ENCODE results near the gene MAGEB1. TPM values are rescaled to one million over a fixed set of nuclear protein-coding genes. Genes with fewer than 3 reads are reported as not detected.

The MAGEB1 gene
- total RNA-seq, 1 experiment from 2014 or later, result 0.22 TPM

DNA sequence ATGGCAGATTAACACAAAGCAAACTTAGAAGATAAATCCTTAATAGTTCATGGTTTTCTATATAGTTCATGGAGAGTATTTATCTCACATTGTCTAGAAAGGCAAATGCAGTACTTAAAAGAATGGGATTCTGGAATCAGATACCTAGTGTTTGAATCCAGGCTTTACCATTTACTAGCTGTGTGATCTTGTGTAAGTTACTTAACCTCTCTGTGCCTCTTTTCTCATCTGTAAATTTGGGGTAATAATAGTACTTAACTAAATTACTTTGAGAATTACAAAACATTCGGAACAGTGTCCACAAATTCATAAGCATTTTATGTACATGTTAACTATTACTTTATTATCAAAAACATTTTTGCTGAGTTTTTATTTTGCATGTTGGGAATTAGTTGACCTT is 15.8 kb downstream of the MAGEB1 start:
- no peaks in the 10 kb centered on the region for H3K36me3 Mint-ChIP-seq
- H3K4me3 Mint-ChIP-seq, result no peak overlapping the region
- ChIA-PET CTCF (no interaction called here), POLR2A (no interaction called here)
- no peaks in the 10 kb centered on the region for H3K27me3 Mint-ChIP-seq (ENCODE audit: low read depth)
- ATAC-seq (no peak), DNase-seq (ENCODE audit: low spot score) (no peak)
- TF ChIP-seq HMGA2 (CRISPR knock-in tag; IDR thresholded peaks at IDR 0.05) (no peak), JUN (CRISPR knock-in tag; IDR thresholded peaks at IDR 0.05) (no peak), SP1 (CRISPR knock-in tag; conservative IDR thresholded peaks at IDR 0.05) (no peak), E2F4 (CRISPR knock-in tag; IDR thresholded peaks at IDR 0.05; ENCODE audit: borderline replicate concordance, low read depth) (no peak), NR3C1 (CRISPR knock-in tag; conservative IDR thresholded peaks at IDR 0.05; ENCODE audit: low read depth) (no peak), FOXP1 (CRISPR knock-in tag; IDR thresholded peaks at IDR 0.05; ENCODE audit: borderline replicate concordance) (no peak)
- no peaks in the 10 kb centered on the region for H3K4me1 Mint-ChIP-seq
- H3K27ac Mint-ChIP-seq, result no peak overlapping the region
- peaks cover 4% of the 10 kb centered on the region; the same call in 1 of the 2 replicates for H3K9me3 Mint-ChIP-seq

DNA sequence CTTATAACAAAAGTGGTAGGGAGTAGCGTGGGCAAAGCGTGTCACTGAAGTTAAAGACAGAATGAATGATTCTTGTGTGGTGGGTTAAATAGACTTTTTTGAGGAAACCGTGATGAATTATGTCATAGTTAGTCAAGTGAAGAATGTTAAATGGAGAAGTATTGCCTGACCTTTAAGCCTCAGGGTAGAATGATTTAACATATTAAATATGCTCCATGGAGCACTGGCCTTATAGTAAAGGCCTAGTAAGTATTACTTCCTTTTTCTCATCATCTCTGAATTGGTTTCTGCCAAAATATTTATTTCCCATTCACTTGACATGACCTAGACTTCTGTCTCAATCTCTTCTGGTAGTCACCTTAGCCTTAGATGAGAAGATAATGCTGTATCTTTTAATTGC is 23.7 kb downstream of the MAGEB1 start:
- Mint-ChIP-seq H3K4me1 (peaks cover 2% of the 10 kb centered on the region; the same call in 1 of the 2 replicates), H3K36me3 (no peaks in the 10 kb centered on the region), H3K4me3 (no peak overlapping the region), H3K9me3 (peaks cover 10% of the 10 kb centered on the region), H3K27ac (no peak overlapping the region), H3K27me3 (ENCODE audit: low read depth) (no peaks in the 10 kb centered on the region; the same call in 1 of the 2 replicates)
- TF ChIP-seq CREM (CRISPR knock-in tag; IDR thresholded peaks at IDR 0.05) (no peak), GRHL2 (CRISPR knock-in tag; IDR thresholded peaks at IDR 0.05; ENCODE audit: insufficient replicate concordance, severe bottlenecking) (no peak), FOXJ3 (CRISPR knock-in tag; IDR thresholded peaks at IDR 0.05; ENCODE audit: borderline replicate concordance) (no peak), JAZF1 (CRISPR knock-in tag; IDR thresholded peaks at IDR 0.05) (no peak), GTF2I (CRISPR knock-in tag; conservative IDR thresholded peaks at IDR 0.05) (no peak), E2F4 (CRISPR knock-in tag; IDR thresholded peaks at IDR 0.05; ENCODE audit: borderline replicate concordance, low read depth) (no peak), ZBTB21 (CRISPR knock-in tag; IDR thresholded peaks at IDR 0.05; ENCODE audit: borderline replicate concordance) (no peak), SP1 (CRISPR knock-in tag; conservative IDR thresholded peaks at IDR 0.05) (no peak), TP53 (CRISPR knock-in tag; IDR thresholded peaks at IDR 0.05) (no peak), NFATC4 (CRISPR knock-in tag; IDR thresholded peaks at IDR 0.05) (no peak), TCF7 (CRISPR knock-in tag; IDR thresholded peaks at IDR 0.05; ENCODE audit: low read depth) (no peak), ETV6 (CRISPR knock-in tag; IDR thresholded peaks at IDR 0.05) (no peak), MXD4 (CRISPR knock-in tag; IDR thresholded peaks at IDR 0.05; ENCODE audit: borderline replicate concordance) (no peak), CDX4 (CRISPR knock-in tag; IDR thresholded peaks at IDR 0.05; ENCODE audit: borderline replicate concordance) (no peak), ELF4 (CRISPR knock-in tag; IDR thresholded peaks at IDR 0.05; ENCODE audit: low read depth) (no peak)
- TF ChIP-seq, protein P1, sequence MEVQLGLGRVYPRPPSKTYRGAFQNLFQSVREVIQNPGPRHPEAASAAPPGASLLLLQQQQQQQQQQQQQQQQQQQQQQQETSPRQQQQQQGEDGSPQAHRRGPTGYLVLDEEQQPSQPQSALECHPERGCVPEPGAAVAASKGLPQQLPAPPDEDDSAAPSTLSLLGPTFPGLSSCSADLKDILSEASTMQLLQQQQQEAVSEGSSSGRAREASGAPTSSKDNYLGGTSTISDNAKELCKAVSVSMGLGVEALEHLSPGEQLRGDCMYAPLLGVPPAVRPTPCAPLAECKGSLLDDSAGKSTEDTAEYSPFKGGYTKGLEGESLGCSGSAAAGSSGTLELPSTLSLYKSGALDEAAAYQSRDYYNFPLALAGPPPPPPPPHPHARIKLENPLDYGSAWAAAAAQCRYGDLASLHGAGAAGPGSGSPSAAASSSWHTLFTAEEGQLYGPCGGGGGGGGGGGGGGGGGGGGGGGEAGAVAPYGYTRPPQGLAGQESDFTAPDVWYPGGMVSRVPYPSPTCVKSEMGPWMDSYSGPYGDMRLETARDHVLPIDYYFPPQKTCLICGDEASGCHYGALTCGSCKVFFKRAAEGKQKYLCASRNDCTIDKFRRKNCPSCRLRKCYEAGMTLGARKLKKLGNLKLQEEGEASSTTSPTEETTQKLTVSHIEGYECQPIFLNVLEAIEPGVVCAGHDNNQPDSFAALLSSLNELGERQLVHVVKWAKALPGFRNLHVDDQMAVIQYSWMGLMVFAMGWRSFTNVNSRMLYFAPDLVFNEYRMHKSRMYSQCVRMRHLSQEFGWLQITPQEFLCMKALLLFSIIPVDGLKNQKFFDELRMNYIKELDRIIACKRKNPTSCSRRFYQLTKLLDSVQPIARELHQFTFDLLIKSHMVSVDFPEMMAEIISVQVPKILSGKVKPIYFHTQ (CRISPR knock-in tag; IDR thresholded peaks at IDR 0.05), result no peak
- TF ChIP-seq, protein P2, sequence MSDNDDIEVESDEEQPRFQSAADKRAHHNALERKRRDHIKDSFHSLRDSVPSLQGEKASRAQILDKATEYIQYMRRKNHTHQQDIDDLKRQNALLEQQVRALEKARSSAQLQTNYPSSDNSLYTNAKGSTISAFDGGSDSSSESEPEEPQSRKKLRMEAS (CRISPR knock-in tag; IDR thresholded peaks at IDR 0.05), result no peak
- TF ChIP-seq, protein P3, sequence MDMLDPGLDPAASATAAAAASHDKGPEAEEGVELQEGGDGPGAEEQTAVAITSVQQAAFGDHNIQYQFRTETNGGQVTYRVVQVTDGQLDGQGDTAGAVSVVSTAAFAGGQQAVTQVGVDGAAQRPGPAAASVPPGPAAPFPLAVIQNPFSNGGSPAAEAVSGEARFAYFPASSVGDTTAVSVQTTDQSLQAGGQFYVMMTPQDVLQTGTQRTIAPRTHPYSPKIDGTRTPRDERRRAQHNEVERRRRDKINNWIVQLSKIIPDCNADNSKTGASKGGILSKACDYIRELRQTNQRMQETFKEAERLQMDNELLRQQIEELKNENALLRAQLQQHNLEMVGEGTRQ (CRISPR knock-in tag; IDR thresholded peaks at IDR 0.05), result no peak
- TF ChIP-seq, protein P4, sequence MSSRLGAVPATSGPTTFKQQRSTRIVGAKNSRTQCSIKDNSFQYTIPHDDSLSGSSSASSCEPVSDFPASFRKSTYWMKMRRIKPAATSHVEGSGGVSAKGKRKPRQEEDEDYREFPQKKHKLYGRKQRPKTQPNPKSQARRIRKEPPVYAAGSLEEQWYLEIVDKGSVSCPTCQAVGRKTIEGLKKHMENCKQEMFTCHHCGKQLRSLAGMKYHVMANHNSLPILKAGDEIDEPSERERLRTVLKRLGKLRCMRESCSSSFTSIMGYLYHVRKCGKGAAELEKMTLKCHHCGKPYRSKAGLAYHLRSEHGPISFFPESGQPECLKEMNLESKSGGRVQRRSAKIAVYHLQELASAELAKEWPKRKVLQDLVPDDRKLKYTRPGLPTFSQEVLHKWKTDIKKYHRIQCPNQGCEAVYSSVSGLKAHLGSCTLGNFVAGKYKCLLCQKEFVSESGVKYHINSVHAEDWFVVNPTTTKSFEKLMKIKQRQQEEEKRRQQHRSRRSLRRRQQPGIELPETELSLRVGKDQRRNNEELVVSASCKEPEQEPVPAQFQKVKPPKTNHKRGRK (CRISPR knock-in tag; IDR thresholded peaks at IDR 0.05; ENCODE audit: borderline replicate concordance), result no peak
- POLR2A ChIA-PET, result no interaction called here
- CTCF ChIA-PET, result no interaction called here
- ATAC-seq (no peak), DNase-seq (ENCODE audit: low spot score) (no peak)
